ENCODE results near the gene PRICKLE2. TPM values are rescaled to one million over a fixed set of nuclear protein-coding genes. Genes with fewer than 3 reads are reported as not detected.
A peak's percentile ranks its signal among the peaks of the same experiment; 100 is the strongest.

PRICKLE2 gene
- total and polyA plus RNA-seq, 10 donors: 0.27 to 11.4 (median 5.4) TPM

DNA sequence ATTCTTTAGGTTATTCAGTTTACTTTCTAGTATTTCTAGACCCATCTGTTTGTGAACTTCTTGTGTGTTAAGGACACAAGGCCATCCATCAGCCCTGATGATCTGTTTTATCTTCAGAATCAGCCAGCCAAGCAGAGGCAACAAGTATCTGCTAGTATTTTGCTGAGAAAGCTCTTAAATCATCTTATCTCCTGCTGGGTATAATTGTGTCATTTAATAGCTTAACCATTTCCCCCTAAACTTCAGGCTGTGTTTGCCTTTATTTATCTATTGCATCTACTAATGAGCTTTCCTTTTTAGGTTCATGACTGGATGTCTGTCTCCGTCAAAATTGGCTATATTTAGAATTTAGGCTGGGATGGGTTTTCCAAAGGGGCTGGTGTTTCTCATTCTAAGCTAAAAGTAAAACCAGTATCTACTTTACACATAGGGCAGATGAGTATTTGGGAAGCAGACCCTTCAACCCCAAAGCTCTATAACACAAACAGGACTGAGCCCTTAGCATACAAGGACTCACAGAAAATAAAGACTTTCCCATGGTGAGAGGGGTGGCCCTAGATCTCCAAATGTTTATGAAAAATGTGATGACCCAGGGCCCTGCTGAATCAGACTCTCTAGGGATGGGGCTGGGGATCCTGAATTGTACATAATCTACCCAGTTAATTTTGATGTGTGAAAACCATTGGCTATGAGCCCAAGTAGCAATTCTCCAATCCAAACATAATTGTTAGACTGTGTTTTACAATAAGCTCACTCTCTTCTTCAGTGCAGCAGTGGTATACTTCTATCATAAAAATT, 136.7 kb downstream of the PRICKLE2 start:
- no peak overlapping the region for H3K27ac ChIP-seq
- WGBS, 5 donors: 37 to 54% (median 44%) methylated on average over 1 of the region's 1 CpG
- no peaks in the 10 kb centered on the region for H3K9me3 ChIP-seq
- intact Hi-C loops (cut with DNase I; ENCODE audit: low total_unique reads): no loop called here
- TF ChIP-seq, protein P1, sequence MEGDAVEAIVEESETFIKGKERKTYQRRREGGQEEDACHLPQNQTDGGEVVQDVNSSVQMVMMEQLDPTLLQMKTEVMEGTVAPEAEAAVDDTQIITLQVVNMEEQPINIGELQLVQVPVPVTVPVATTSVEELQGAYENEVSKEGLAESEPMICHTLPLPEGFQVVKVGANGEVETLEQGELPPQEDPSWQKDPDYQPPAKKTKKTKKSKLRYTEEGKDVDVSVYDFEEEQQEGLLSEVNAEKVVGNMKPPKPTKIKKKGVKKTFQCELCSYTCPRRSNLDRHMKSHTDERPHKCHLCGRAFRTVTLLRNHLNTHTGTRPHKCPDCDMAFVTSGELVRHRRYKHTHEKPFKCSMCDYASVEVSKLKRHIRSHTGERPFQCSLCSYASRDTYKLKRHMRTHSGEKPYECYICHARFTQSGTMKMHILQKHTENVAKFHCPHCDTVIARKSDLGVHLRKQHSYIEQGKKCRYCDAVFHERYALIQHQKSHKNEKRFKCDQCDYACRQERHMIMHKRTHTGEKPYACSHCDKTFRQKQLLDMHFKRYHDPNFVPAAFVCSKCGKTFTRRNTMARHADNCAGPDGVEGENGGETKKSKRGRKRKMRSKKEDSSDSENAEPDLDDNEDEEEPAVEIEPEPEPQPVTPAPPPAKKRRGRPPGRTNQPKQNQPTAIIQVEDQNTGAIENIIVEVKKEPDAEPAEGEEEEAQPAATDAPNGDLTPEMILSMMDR (IDR thresholded peaks at IDR 0.05 in 8 of 11, conservative IDR thresholded peaks at IDR 0.05 in 3 of 11): no peak
- TF ChIP-seq POLR2AphosphoS5 (IDR thresholded peaks at IDR 0.05): no peak
- no peak for TF ChIP-seq POLR2A (IDR thresholded peaks at IDR 0.05)
- H3K27me3 ChIP-seq (replicated peaks in 1 of 7): no peaks in the 10 kb centered on the region
- H3K36me3 ChIP-seq: no peaks in the 10 kb centered on the region
- DNase-seq: no peak
- no peak overlapping the region for H3K4me3 ChIP-seq
- no peaks in the 10 kb centered on the region for H3K4me1 ChIP-seq

DNA sequence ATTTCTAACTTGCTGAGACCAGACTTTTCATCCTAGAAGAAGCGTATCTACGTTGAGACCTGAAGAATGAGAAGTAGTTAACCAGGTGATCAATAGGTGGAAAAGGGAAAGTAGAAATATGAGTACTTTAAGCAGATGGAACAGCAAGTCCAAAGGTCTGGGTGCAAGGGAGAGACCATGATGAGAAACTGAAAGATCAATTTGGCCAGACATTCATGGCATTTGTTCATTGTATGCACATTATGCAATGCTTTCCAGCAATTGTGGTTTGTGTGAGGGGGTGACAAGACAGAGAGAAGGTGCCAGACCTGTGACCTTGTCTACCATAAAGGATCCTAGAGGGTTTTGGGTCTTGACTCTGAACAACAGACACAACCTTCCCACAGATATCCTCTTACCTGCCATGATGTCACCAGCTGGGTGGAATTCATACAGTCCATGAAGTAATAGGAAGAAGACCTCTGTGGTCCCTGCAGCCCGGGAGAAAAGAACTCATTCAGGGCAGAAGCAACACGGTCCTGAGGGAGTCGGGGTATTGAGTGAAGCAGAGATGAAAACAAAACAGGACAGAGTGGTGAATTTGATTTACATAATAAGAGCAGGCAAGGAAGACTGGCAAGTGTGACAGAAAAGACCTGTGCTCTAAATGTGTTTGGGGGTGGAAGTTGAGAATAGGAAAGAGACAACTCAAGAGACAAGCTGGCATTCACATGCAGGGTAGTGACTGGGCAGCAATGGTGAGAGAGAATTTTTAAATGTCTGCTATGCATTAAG, 138.6 kb downstream of the PRICKLE2 start:
- Histone ChIP-seq H3K9me3 (no peaks in the 10 kb centered on the region), H3K36me3 (no peaks in the 10 kb centered on the region), H3K27me3 (replicated peaks in 1 of 7) (no peaks in the 10 kb centered on the region), H3K4me3 (no peak overlapping the region), H3K27ac (no peak overlapping the region), H3K4me1 (no peaks in the 10 kb centered on the region)
- DNase-seq: no peak
- WGBS, 5 donors: 72 to 79% (median 74%) methylated on average over 5 of the region's 5 CpGs
- intact Hi-C loops (cut with DNase I; ENCODE audit: low total_unique reads): no loop called here
- TF ChIP-seq POLR2A (IDR thresholded peaks at IDR 0.05): no peak

DNA sequence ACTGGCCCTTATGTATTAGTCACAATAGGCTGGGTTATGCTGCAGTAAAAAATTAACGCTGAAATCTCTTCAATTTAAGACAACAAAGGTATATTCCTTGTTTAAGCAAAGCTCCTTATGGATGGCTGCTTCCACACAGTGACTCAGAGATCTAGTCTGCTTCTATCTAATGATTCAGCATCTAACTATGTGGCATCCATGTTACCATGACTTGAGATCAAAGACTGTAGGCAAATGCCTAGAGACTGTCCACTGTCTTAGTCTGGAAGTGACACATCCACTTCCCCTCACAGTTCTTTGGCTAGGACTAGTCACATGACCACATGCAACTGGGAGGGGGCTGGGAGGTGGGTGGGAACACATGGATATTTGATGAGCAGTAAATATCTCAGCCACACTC, 140.6 kb downstream of the PRICKLE2 start:
- no peak for DNase-seq
- no peak overlapping the region for H3K27ac ChIP-seq
- H3K36me3 ChIP-seq: no peaks in the 10 kb centered on the region
- no peaks in the 10 kb centered on the region for H3K9me3 ChIP-seq
- H3K27me3 ChIP-seq (replicated peaks in 1 of 7): no peaks in the 10 kb centered on the region
- TF ChIP-seq, protein P1 (IDR thresholded peaks at IDR 0.05 in 8 of 11, conservative IDR thresholded peaks at IDR 0.05 in 3 of 11): no peak
- TF ChIP-seq POLR2AphosphoS5 (IDR thresholded peaks at IDR 0.05) (no peak), POLR2A (IDR thresholded peaks at IDR 0.05) (no peak)
- H3K4me3 ChIP-seq: no peak overlapping the region
- 37 to 100% (median 93%) methylated on average over 1 of the region's 1 CpG for WGBS, 5 donors
- no peaks in the 10 kb centered on the region for H3K4me1 ChIP-seq
- intact Hi-C loops (cut with DNase I; ENCODE audit: low total_unique reads): no loop called here

DNA sequence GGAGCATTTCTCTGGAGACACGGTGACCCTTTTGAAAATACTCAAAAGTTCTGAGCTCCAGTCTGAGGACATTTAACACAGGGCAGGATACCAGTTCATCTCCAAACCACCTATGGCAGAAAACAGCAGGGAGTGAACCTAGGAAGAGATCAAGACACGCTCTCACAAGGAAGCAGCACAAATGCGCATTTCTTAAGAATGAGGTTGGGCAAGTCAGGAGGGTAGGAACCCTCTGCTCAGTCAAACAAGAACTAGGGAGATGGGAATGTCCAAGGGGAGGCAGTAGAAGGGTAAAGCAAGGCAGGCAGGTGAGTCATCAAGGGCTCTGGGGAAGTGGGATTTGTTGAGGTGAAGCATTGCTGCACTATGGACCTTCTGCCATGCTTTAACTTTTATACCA, 141.7 kb downstream of the PRICKLE2 start:
- no peak for TF ChIP-seq POLR2AphosphoS5 (IDR thresholded peaks at IDR 0.05)
- no peak for TF ChIP-seq POLR2A (IDR thresholded peaks at IDR 0.05)
- TF ChIP-seq, protein P1 (IDR thresholded peaks at IDR 0.05 in 8 of 11, conservative IDR thresholded peaks at IDR 0.05 in 3 of 11): no peak
- intact Hi-C loops (cut with DNase I; ENCODE audit: low total_unique reads): no loop called here
- Histone ChIP-seq H3K36me3 (no peaks in the 10 kb centered on the region), H3K27me3 (replicated peaks in 1 of 7) (no peaks in the 10 kb centered on the region), H3K4me1 (no peaks in the 10 kb centered on the region), H3K4me3 (no peak overlapping the region), H3K27ac (peak overlapping the region in 2 of 8 donors; percentile 16 to 28), H3K9me3 (no peaks in the 10 kb centered on the region)
- 30 to 79% (median 43%) methylated on average over 3 of the region's 3 CpGs for WGBS, 5 donors
- no peak for DNase-seq

Measured in spleen (tissue), 11 donors.